Vagina (tissue), 2 donors: Measurements from ENCODE around the gene PI4KA. TPM values are rescaled to one million over a fixed set of nuclear protein-coding genes. Genes with fewer than 3 reads are reported as not detected.
"Not testable (repeated sequence)": the region's sequence is repeated elsewhere in the genome, so short reads cannot be mapped to it uniquely, and the experiment has no call there.

Source experiments
- DNase-seq, 2 donors: peaks; one replicate each; pipeline ENCODE4 v3.0.0-alpha.2; 2017; ENCODE audit errors: extremely low spot score in 2 of 2
- H3K27ac ChIP-seq: fragments of 200-600 bp; sonication (generic); one replicate; pipeline ENCODE4 v1.5.1; 2019
- H3K27me3 ChIP-seq: fragments of 200-600 bp; sonication (generic); one replicate; pipeline ENCODE4 v1.5.1; 2019
- H3K36me3 ChIP-seq, 2 donors: fragments of 200-600 bp; sonication (generic); one replicate each; pipeline ENCODE4 v1.5.1; 2017 to 2019
- H3K4me1 ChIP-seq: fragments of 200-600 bp; sonication (generic); one replicate; pipeline ENCODE4 v1.5.1; 2019
- H3K4me3 ChIP-seq, 2 donors: fragments of 200-600 bp; sonication (generic); 1 replicate in 1 of 2; 2 replicates in 1 of 2; pipeline ENCODE4 v1.5.1; 2016 to 2019
- H3K9me3 ChIP-seq: fragments of 200-600 bp; sonication (generic); one replicate; pipeline ENCODE4 v1.5.1; 2019
- CTCF ChIP-seq, 3 experiments: fragments of 450-650 bp in 2 of 3; fragments of 200-600 bp in 1 of 3; sonication (generic) in 1 of 3; IDR thresholded peaks; one replicate each; pipeline ENCODE4 v1.5.1; 2017 to 2019; ENCODE audit warnings: antibody characterized with exemption in 3 of 3, mild to moderate bottlenecking in 2 of 3, moderate library complexity in 2 of 3
- POLR2A ChIP-seq, 2 donors: fragments of 450-650 bp; IDR thresholded peaks; one replicate each; pipeline ENCODE4 v1.6.1; 2017; ENCODE audit warnings: antibody characterized with exemption in 2 of 2, mild to moderate bottlenecking in 2 of 2, moderate library complexity in 2 of 2
- POLR2AphosphoS5 ChIP-seq, 2 donors: sonication (generic); formaldehyde crosslinking; IDR thresholded peaks; one replicate each; pipeline ENCODE4 v1.9.0; 2017; ENCODE audit warnings: antibody characterized with exemption in 2 of 2, mild to moderate bottlenecking in 2 of 2, low read depth in 1 of 2; ENCODE audit not compliant: insufficient read depth in 1 of 2
- intact Hi-C: fragments of 100-400 bp; cut with DNase I; formaldehyde crosslinking; loops from one replicate; pipeline ENCODE4 v1.15.1; 2023
- total RNA-seq: library from RNA; depleted of rRNA; stranded (reverse); fragments of >200 nt; gene quantifications from one replicate; pipeline ENCODE4 v1.2.3, GENCODE V29; 2016

The PI4KA gene
- total RNA-seq, 1 donor from 2014 or later = 135 TPM

- peaks cover 6% of the 10 kb centered on the region for H3K4me1 ChIP-seq
- TF ChIP-seq POLR2A (IDR thresholded peaks at IDR 0.05) (no peak), CTCF (IDR thresholded peaks at IDR 0.05) (no peak), POLR2AphosphoS5 (IDR thresholded peaks at IDR 0.05; ENCODE audit: insufficient read depth in 1 of 2, low read depth in 1 of 2) (no peak)
- H3K27me3 ChIP-seq = no peaks in the 10 kb centered on the region
- no peak overlapping the region for H3K4me3 ChIP-seq
- H3K27ac ChIP-seq = no peak overlapping the region
- no peaks in the 10 kb centered on the region for H3K9me3 ChIP-seq
- no peaks in the 10 kb centered on the region for H3K36me3 ChIP-seq
- no peak for DNase-seq
- intact Hi-C loops = no loop called here
Measured at GRCh38 chr22:20839837-20840645, 18.6 kb downstream of the PI4KA start.

- H3K36me3 ChIP-seq, DNase-seq, H3K4me3 ChIP-seq, H3K27ac ChIP-seq, H3K9me3 ChIP-seq, intact Hi-C loops, H3K4me1 ChIP-seq, H3K27me3 ChIP-seq: not testable (repeated sequence)
Measured at GRCh38 chr22:20839354-20839753, 19.3 kb downstream of the PI4KA start.

- intact Hi-C loops = no loop called here
- no peak for TF ChIP-seq POLR2A (IDR thresholded peaks at IDR 0.05)
- no peak for TF ChIP-seq POLR2AphosphoS5 (IDR thresholded peaks at IDR 0.05; ENCODE audit: insufficient read depth in 1 of 2, low read depth in 1 of 2)
- TF ChIP-seq CTCF (IDR thresholded peaks at IDR 0.05) = no peak
- no peaks in the 10 kb centered on the region for H3K4me1 ChIP-seq
- DNase-seq = no peak
- no peak overlapping the region for H3K27ac ChIP-seq
- no peak overlapping the region for H3K4me3 ChIP-seq
- no peaks in the 10 kb centered on the region for H3K27me3 ChIP-seq
- peaks cover 0 to 18% of the 10 kb centered on the region in 2 donors for H3K36me3 ChIP-seq
- H3K9me3 ChIP-seq = no peaks in the 10 kb centered on the region
Measured at GRCh38 chr22:20836987-20837823, 21.4 kb downstream of the PI4KA start.

- no peak for TF ChIP-seq POLR2A (IDR thresholded peaks at IDR 0.05)
- TF ChIP-seq CTCF (IDR thresholded peaks at IDR 0.05) = no peak
- TF ChIP-seq POLR2AphosphoS5 (IDR thresholded peaks at IDR 0.05; ENCODE audit: insufficient read depth in 1 of 2, low read depth in 1 of 2) = no peak
- no peak for DNase-seq
- Histone ChIP-seq H3K9me3 (no peaks in the 10 kb centered on the region), H3K36me3 (peaks cover 0 to 30% of the 10 kb centered on the region in 2 donors), H3K4me3 (no peak overlapping the region), H3K27ac (no peak overlapping the region), H3K4me1 (no peaks in the 10 kb centered on the region), H3K27me3 (no peaks in the 10 kb centered on the region)
- intact Hi-C loops = no loop called here
Measured at GRCh38 chr22:20834725-20835124, 23.9 kb downstream of the PI4KA start.

- intact Hi-C loops = no loop called here
- Histone ChIP-seq H3K36me3 (peaks cover 0 to 31% of the 10 kb centered on the region in 2 donors), H3K27ac (no peak overlapping the region), H3K27me3 (no peaks in the 10 kb centered on the region), H3K4me1 (no peaks in the 10 kb centered on the region), H3K4me3 (no peak overlapping the region), H3K9me3 (no peaks in the 10 kb centered on the region)
- no peak for DNase-seq
- TF ChIP-seq POLR2AphosphoS5 (IDR thresholded peaks at IDR 0.05; ENCODE audit: insufficient read depth in 1 of 2, low read depth in 1 of 2) = no peak
- TF ChIP-seq CTCF (IDR thresholded peaks at IDR 0.05) = no peak
- no peak for TF ChIP-seq POLR2A (IDR thresholded peaks at IDR 0.05)
Measured at GRCh38 chr22:20834206-20834605, 24.4 kb downstream of the PI4KA start.
